Measurements from ENCODE around the gene OR10H4. TPM values are rescaled to one million over a fixed set of nuclear protein-coding genes. Genes with fewer than 3 reads are reported as not detected.

The OR10H4 gene
- total and polyA plus RNA-seq, 2 of the 13 experiments (the other 11 are each of a cell fraction or from before 2014, with no cell fraction given): not detected

- H3K27ac ChIP-seq (ENCODE audit: extremely low read length, insufficient read depth, low read length): peak within 1 kb of the TSS; percentile 74
- H3K9me3 ChIP-seq (ENCODE audit: low read length): no peaks in the 10 kb centered on the region
- no peak within 1 kb of the TSS for H2AFZ ChIP-seq (ENCODE audit: low read length)
- peak; percentile 89 for ATAC-seq
- no peaks in the 10 kb centered on the region for H3K27me3 ChIP-seq (ENCODE audit: control insufficient read depth in 1 of 2, insufficient read depth in 2 of 2, low read length in 2 of 2)
- BruUV-seq (replicated peaks): no TSS peak
- FAIRE-seq: peak; percentile 95
- H3K36me3 ChIP-seq (replicated peaks in 1 of 2; ENCODE audit: control insufficient read depth in 1 of 2, insufficient read depth in 2 of 2, low read length in 2 of 2): no peaks in the 10 kb centered on the region
- H3K4me1 ChIP-seq (ENCODE audit: insufficient read depth, low read length): peaks cover 21% of the 10 kb centered on the region
- intact Hi-C loops (cut with micrococcal nuclease; ENCODE audit: unreplicated experiment) (no loop called here), in situ Hi-C loops (cut with HindIII; ENCODE audit: extremely low pct_ligation_motif_present, low pct_unique_long_range_greater_than_20kb) (no loop called here)
- H4K20me1 ChIP-seq (ENCODE audit: insufficient read depth, low read length): no peaks in the 10 kb centered on the region
- 0% methylated on average over 7 of the region's 10 CpGs for WGBS (ENCODE audit: low lambda C conversion rate)
- H3K9ac ChIP-seq (ENCODE audit: insufficient read depth, low read depth, low read length): peak within 1 kb of the TSS; percentile 61
- H3K79me2 ChIP-seq (ENCODE audit: insufficient read depth, low read length): no peaks in the 10 kb centered on the region
- H3K4me3 ChIP-seq (replicated peaks in 1 of 3; ENCODE audit: insufficient read depth in 1 of 3, low read depth in 2 of 3, low read length in 3 of 3): peak within 1 kb of the TSS; percentile 66 to 74 (median 70)
- POLR2A ChIA-PET: interaction anchor here (1.1 to 1.7 kb wide), 5 partner anchors 9 to 294 kb away, joined by 3 to 6 read pairs (median 3); partner anchors contain the start of genes CYP4F3 and FAM32A
- peak; percentile 87 for DNase-seq (ENCODE audit: low spot score)
- H3K4me2 ChIP-seq (ENCODE audit: low read depth, low read length): peak within 1 kb of the TSS; percentile 70
- CTCF ChIA-PET (ENCODE audit: low intra/inter-chr PET ratio, low total read pairs): no interaction called here
- TF ChIP-seq MIXL1 (CRISPR knock-in tag; IDR thresholded peaks at IDR 0.05) (0 out of 2 replicates have a peak, but pooled peaks have one; percentile 23), ZBTB1 (CRISPR knock-in tag; IDR thresholded peaks at IDR 0.05; ENCODE audit: borderline replicate concordance) (no peak), KLF9 (CRISPR knock-in tag; IDR thresholded peaks at IDR 0.05; ENCODE audit: low read depth) (no peak), TFAP4 (IDR thresholded peaks at IDR 0.05; ENCODE audit: borderline replicate concordance, low read depth) (peak; percentile 80; the same call in 1 of the 2 replicates), ZNF18 (CRISPR knock-in tag; IDR thresholded peaks at IDR 0.05; ENCODE audit: insufficient replicate concordance) (no peak), ZNF280B (CRISPR knock-in tag; IDR thresholded peaks at IDR 0.05; ENCODE audit: borderline replicate concordance) (0 out of 2 replicates have a peak, but pooled peaks have one; percentile 26), TMF1 (CRISPR knock-in tag; IDR thresholded peaks at IDR 0.05; ENCODE audit: low read depth) (no peak), ZNF354B (CRISPR knock-in tag; IDR thresholded peaks at IDR 0.05) (no peak), ZNF136 (CRISPR knock-in tag; IDR thresholded peaks at IDR 0.05; ENCODE audit: low read depth) (no peak), ZC3H13 (CRISPR knock-in tag; IDR thresholded peaks at IDR 0.05) (no peak), RBM39 (IDR thresholded peaks at IDR 0.05; ENCODE audit: low read depth, low read length, poor library complexity, severe bottlenecking) (no peak), TBX2 (CRISPR knock-in tag; IDR thresholded peaks at IDR 0.05; ENCODE audit: borderline replicate concordance) (0 out of 2 replicates have a peak, but pooled peaks have one; percentile 20), TCF7 (IDR thresholded peaks at IDR 0.05; ENCODE audit: low read depth) (no peak), HOXD1 (CRISPR knock-in tag; IDR thresholded peaks at IDR 0.05) (no peak), ZNF451 (CRISPR knock-in tag; IDR thresholded peaks at IDR 0.05) (no peak)
Measured at GRCh38 chr19:15934332-15935078, 14.3 kb upstream of the OR10H4 start, which contains the start of gene CYP4F11. TSS of gene CYP4F11 (minus strand) at chr19:15934529. CDS start at chr19:15934408, 121 bp downstream.

All from HepG2 (cell line).